ENCODE measurements around the gene MPZL1.

DNA sequence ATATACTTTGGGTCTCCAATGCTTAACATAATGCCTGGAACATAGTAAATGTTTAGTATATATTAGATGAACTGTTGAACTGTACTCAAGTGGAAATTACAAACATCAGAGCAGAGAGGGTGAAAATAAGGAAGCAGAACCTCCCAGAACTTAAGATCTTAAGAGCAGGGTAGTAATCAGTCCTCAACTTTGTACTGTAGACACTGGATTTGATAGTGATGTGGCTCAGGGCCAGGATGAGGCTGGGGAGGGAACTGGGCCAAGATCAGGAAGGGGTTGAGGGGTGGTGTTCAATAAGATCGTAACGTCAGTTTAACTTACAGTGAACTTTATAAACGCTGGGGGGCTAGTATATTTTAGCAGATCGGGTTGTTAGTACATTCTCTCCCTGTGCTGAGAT lies 15.4 kb downstream of the MPZL1 start:
- TF ChIP-seq, protein P1, sequence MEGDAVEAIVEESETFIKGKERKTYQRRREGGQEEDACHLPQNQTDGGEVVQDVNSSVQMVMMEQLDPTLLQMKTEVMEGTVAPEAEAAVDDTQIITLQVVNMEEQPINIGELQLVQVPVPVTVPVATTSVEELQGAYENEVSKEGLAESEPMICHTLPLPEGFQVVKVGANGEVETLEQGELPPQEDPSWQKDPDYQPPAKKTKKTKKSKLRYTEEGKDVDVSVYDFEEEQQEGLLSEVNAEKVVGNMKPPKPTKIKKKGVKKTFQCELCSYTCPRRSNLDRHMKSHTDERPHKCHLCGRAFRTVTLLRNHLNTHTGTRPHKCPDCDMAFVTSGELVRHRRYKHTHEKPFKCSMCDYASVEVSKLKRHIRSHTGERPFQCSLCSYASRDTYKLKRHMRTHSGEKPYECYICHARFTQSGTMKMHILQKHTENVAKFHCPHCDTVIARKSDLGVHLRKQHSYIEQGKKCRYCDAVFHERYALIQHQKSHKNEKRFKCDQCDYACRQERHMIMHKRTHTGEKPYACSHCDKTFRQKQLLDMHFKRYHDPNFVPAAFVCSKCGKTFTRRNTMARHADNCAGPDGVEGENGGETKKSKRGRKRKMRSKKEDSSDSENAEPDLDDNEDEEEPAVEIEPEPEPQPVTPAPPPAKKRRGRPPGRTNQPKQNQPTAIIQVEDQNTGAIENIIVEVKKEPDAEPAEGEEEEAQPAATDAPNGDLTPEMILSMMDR (conservative IDR thresholded peaks at IDR 0.05): no peak
- no peak for TF ChIP-seq ZFX (IDR thresholded peaks at IDR 0.05)

All from C4-2B (cell line).